ENCODE measurements around the gene SELENOM.

SELENOM gene

GRCh38 chr22:31055117-31055634, 52.2 kb downstream of the SELENOM start:
- TF ChIP-seq EZH2phosphoT487 (IDR thresholded peaks at IDR 0.05; ENCODE audit: low read length) (no peak), EZH2 (optimal IDR thresholded peaks at IDR 0.05; ENCODE audit: low read depth, low read length) (no peak), CTCF (IDR thresholded peaks at IDR 0.05; ENCODE audit: low read length) (no peak)
- Histone ChIP-seq H4K20me1 (ENCODE audit: insufficient read depth, low read length) (no peaks in the 10 kb centered on the region), H2AFZ (ENCODE audit: low read length) (no peak overlapping the region), H3K4me2 (ENCODE audit: low read depth, low read length) (no peak overlapping the region), H3K9me2 (replicated peaks; ENCODE audit: insufficient read depth, low read length) (no peaks in the 10 kb centered on the region), H3K79me2 (ENCODE audit: low read length) (no peaks in the 10 kb centered on the region), H3K4me1 (ENCODE audit: low read length) (no peaks in the 10 kb centered on the region), H3F3A (ENCODE audit: insufficient read depth, low read length) (no peaks in the 10 kb centered on the region), H3K4me3 (ENCODE audit: low read length) (no peak overlapping the region), H3K36me3 (replicated peaks; ENCODE audit: insufficient read depth, low read length) (no peaks in the 10 kb centered on the region), H3K27me3 (replicated peaks; ENCODE audit: insufficient read depth, low read length) (no peaks in the 10 kb centered on the region), H3K9me3 (replicated peaks; ENCODE audit: insufficient read depth, low read length) (no peaks in the 10 kb centered on the region), H3K27ac (ENCODE audit: low read length) (no peak overlapping the region), H3K9ac (ENCODE audit: low read length) (no peak overlapping the region)
- no peak for DNase-seq
